GM19395 (cell line): ENCODE data around the gene PC.
"Not testable (repeated sequence)": the region's sequence is repeated elsewhere in the genome, so short reads cannot be mapped to it uniquely, and the experiment has no call there.

Experiments used
- ATAC-seq: cut with Tn5 transposase; IDR thresholded peaks from one replicate; pipeline ENCODE4 v1.9.1; 2021; ENCODE audit warnings: mild to moderate bottlenecking, moderate library complexity; ENCODE audit not compliant: unreplicated experiment

PC gene

GRCh38 chr11:66958232-66958955 lies at the start of gene PC:
TSS of gene PC (minus strand) at chr11:66958383. CDS start at chr11:66872159, 86,224 bp downstream.
- ATAC-seq: peak; percentile 97

- ATAC-seq: no peak
Measured at GRCh38 chr11:67007126-67007525, 48.9 kb upstream of the PC start.

GRCh38 chr11:67006029-67006884 lies 48.1 kb upstream of the PC start:
- no peak for ATAC-seq

- ATAC-seq: not testable (repeated sequence)
Measured at GRCh38 chr11:67005200-67005599, 47.0 kb upstream of the PC start.

- no peak for ATAC-seq
Measured at GRCh38 chr11:67002921-67003411, 44.8 kb upstream of the PC start.

- no peak for ATAC-seq
Measured at GRCh38 chr11:67002297-67002913, 44.2 kb upstream of the PC start.

- no peak for ATAC-seq
Measured at GRCh38 chr11:67001332-67001731, 43.1 kb upstream of the PC start.

- ATAC-seq: no peak
Measured at GRCh38 chr11:66999555-66999954, 41.4 kb upstream of the PC start.

GRCh38 chr11:66996609-66997273 lies 38.6 kb upstream of the PC start:
- no peak for ATAC-seq

- no peak for ATAC-seq
Measured at GRCh38 chr11:66992041-66992440, 33.9 kb upstream of the PC start.

GRCh38 chr11:66989360-66989759 lies 31.2 kb upstream of the PC start:
- ATAC-seq: not testable (repeated sequence)

GRCh38 chr11:66988741-66989140 lies 30.6 kb upstream of the PC start:
- ATAC-seq: not testable (repeated sequence)

- no peak for ATAC-seq
Measured at GRCh38 chr11:66987924-66988637, 29.9 kb upstream of the PC start.

- no peak for ATAC-seq
Measured at GRCh38 chr11:66987158-66987620, 29.0 kb upstream of the PC start.

- no peak for ATAC-seq
Measured at GRCh38 chr11:66986178-66986545, 28.0 kb upstream of the PC start.

GRCh38 chr11:66985508-66986177 lies 27.5 kb upstream of the PC start:
- no peak for ATAC-seq

GRCh38 chr11:66983275-66983924 lies 25.2 kb upstream of the PC start:
- no peak for ATAC-seq

- ATAC-seq: no peak
Measured at GRCh38 chr11:66981976-66982578, 23.9 kb upstream of the PC start.
